Measurements from ENCODE around the gene MTA1. TPM values are rescaled to one million over a fixed set of nuclear protein-coding genes. Genes with fewer than 3 reads are reported as not detected.

The MTA1 gene
- total RNA-seq, 4 donors from 2014 or later = 49.0 to 94.2 (median 67.9) TPM

DNA sequence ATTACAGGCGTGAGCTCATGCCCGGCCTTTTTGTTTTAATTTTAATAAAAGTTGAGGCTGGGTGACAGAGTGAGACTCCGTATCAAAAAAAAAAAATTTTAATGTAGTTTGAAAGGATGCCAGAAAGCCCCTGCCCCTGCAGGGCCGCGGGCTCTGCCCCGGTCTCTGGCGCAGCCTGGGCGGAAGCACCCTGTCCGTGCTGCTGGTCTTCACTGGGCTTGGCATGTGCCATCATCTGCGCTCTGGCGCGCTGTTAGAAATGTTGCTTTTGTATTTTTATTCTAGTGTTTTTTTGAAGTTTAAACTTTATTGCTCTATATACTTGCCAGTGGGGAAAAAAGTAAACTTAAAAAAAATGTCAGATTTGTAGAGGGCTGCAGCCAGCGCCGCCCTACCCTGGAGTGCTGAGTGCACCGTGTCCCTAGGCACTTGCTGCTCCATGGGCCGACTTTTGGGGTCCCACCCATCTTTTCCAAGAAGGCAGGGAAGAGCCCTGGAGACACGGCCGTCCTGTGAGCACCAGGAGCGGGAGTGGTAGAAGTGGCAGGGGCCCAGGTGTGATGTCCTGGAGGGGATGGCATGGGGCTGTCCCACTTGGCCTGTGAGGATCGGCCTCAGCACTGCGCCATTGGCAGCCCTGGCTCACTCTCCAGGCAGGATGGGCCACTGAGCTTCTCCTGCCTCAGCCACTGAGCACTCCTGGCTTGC, 4.0 kb downstream of the MTA1 start:
- intact Hi-C loops (cut with DNase I) = no loop called here
- H3K4me1 ChIP-seq = peaks cover 34 to 42% (median 37%) of the 10 kb centered on the region in 4 donors
- DNase-seq (ENCODE audit: extremely low spot score) = no peak
- peaks cover 0 to 29% (median 19%) of the 10 kb centered on the region in 4 donors for H3K36me3 ChIP-seq
- H3K4me3 ChIP-seq = no peak overlapping the region
- H3K27me3 ChIP-seq = no peaks in the 10 kb centered on the region
- peaks cover 0 to 4% (median 0%) of the 10 kb centered on the region in 4 donors for H3K9me3 ChIP-seq
- no peak overlapping the region for H3K27ac ChIP-seq (replicated peaks in 1 of 4)
- no peak for TF ChIP-seq CTCF (IDR thresholded peaks at IDR 0.05)
- TF ChIP-seq POLR2A (IDR thresholded peaks at IDR 0.05; ENCODE audit: low read depth) = no peak
- no peak for TF ChIP-seq POLR2AphosphoS5 (IDR thresholded peaks at IDR 0.05)
- TF ChIP-seq EP300 (IDR thresholded peaks at IDR 0.05) = no peak
- WGBS = 96% methylated on average over 21 of the region's 21 CpGs

- Histone ChIP-seq H3K9me3 (peaks cover 0 to 4% (median 0%) of the 10 kb centered on the region in 4 donors), H3K4me3 (no peak overlapping the region), H3K4me1 (peaks cover 27 to 33% (median 30%) of the 10 kb centered on the region in 4 donors), H3K27ac (replicated peaks in 1 of 4) (no peak overlapping the region), H3K36me3 (peaks cover 0 to 29% (median 21%) of the 10 kb centered on the region in 4 donors), H3K27me3 (no peaks in the 10 kb centered on the region)
- no peak for TF ChIP-seq CTCF (IDR thresholded peaks at IDR 0.05)
- no peak for TF ChIP-seq POLR2A (IDR thresholded peaks at IDR 0.05; ENCODE audit: low read depth)
- TF ChIP-seq POLR2AphosphoS5 (IDR thresholded peaks at IDR 0.05) = no peak
- TF ChIP-seq EP300 (IDR thresholded peaks at IDR 0.05) = no peak
- intact Hi-C loops (cut with DNase I) = no loop called here
- no peak for DNase-seq (ENCODE audit: extremely low spot score)
- WGBS = 94% methylated on average over 7 of the region's 12 CpGs
These were observed 5.2 kb downstream of the MTA1 start for GRCh38 chr14:105424861-105425260.

- peaks cover 26 to 33% (median 31%) of the 10 kb centered on the region in 4 donors for H3K4me1 ChIP-seq
- H3K27ac ChIP-seq (replicated peaks in 1 of 4) = no peak overlapping the region
- TF ChIP-seq CTCF (IDR thresholded peaks at IDR 0.05) (no peak), POLR2A (IDR thresholded peaks at IDR 0.05; ENCODE audit: low read depth) (no peak), EP300 (IDR thresholded peaks at IDR 0.05) (no peak), POLR2AphosphoS5 (IDR thresholded peaks at IDR 0.05) (no peak)
- intact Hi-C loops (cut with DNase I) = no loop called here
- H3K9me3 ChIP-seq = peaks cover 0 to 4% (median 0%) of the 10 kb centered on the region in 4 donors
- H3K36me3 ChIP-seq = peaks cover 0 to 29% (median 23%) of the 10 kb centered on the region in 4 donors
- over 99% methylated on average over 19 of the region's 23 CpGs for WGBS
- no peak overlapping the region for H3K4me3 ChIP-seq
- no peaks in the 10 kb centered on the region for H3K27me3 ChIP-seq
- no peak for DNase-seq (ENCODE audit: extremely low spot score)
These were observed 6.2 kb downstream of the MTA1 start for GRCh38 chr14:105425823-105426247.

- Histone ChIP-seq H3K27me3 (no peaks in the 10 kb centered on the region), H3K9me3 (peaks cover 0 to 4% (median 0%) of the 10 kb centered on the region in 4 donors), H3K27ac (replicated peaks in 1 of 4) (no peak overlapping the region), H3K36me3 (peaks cover 0 to 35% (median 24%) of the 10 kb centered on the region in 4 donors), H3K4me3 (no peak overlapping the region), H3K4me1 (peaks cover 18 to 31% (median 28%) of the 10 kb centered on the region in 4 donors)
- WGBS = 97% methylated on average over 19 of the region's 21 CpGs
- no peak for TF ChIP-seq POLR2AphosphoS5 (IDR thresholded peaks at IDR 0.05)
- no peak for TF ChIP-seq POLR2A (IDR thresholded peaks at IDR 0.05; ENCODE audit: low read depth)
- TF ChIP-seq CTCF (IDR thresholded peaks at IDR 0.05) = no peak
- TF ChIP-seq EP300 (IDR thresholded peaks at IDR 0.05) = no peak
- intact Hi-C loops (cut with DNase I) = no loop called here
- no peak for DNase-seq (ENCODE audit: extremely low spot score)
These were observed 6.9 kb downstream of the MTA1 start for GRCh38 chr14:105426416-105427130.
